ENCODE results near the gene ZC3H6.
A peak's percentile ranks its signal among the peaks of the same experiment; 100 is the strongest.

Gene ZC3H6

DNA sequence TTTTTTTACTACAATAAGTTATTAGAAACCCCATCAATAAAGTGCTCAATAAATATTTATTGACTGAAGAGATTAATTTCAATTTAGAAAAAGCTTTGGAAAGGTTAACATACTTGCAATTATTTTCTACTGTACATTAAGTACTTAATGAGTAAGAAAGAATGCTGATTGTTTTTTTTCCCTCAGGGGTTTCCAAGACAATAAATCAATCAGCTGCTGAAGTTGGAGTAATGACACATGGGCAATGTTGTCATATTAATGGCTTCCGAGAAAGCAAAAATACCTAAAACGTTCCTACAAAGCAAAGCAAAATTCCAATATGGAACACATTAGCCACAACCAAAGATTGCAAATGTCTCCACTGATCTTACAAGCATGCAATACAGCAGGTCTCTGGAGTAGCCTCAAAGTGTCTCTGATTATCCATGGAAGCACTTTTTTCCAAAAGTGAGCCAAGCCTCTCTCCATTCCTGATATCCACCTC lies 66.7 kb downstream of the ZC3H6 start (continued):
- TF ChIP-seq ZNF335 (tag by site-specific recombination; conservative IDR thresholded peaks at IDR 0.05), result no peak
- TF ChIP-seq, protein P1, sequence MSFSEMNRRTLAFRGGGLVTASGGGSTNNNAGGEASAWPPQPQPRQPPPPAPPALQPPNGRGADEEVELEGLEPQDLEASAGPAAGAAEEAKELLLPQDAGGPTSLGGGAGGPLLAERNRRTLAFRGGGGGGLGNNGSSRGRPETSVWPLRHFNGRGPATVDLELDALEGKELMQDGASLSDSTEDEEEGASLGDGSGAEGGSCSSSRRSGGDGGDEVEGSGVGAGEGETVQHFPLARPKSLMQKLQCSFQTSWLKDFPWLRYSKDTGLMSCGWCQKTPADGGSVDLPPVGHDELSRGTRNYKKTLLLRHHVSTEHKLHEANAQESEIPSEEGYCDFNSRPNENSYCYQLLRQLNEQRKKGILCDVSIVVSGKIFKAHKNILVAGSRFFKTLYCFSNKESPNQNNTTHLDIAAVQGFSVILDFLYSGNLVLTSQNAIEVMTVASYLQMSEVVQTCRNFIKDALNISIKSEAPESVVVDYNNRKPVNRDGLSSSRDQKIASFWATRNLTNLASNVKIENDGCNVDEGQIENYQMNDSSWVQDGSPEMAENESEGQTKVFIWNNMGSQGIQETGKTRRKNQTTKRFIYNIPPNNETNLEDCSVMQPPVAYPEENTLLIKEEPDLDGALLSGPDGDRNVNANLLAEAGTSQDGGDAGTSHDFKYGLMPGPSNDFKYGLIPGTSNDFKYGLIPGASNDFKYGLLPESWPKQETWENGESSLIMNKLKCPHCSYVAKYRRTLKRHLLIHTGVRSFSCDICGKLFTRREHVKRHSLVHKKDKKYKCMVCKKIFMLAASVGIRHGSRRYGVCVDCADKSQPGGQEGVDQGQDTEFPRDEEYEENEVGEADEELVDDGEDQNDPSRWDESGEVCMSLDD (tag by site-specific recombination; IDR thresholded peaks at IDR 0.05), result no peak
- TF ChIP-seq ZNF404 (tag by site-specific recombination; IDR thresholded peaks at IDR 0.05), result no peak
- no peak for TF ChIP-seq ZNF530 (tag by site-specific recombination; IDR thresholded peaks at IDR 0.05; ENCODE audit: low read depth)
- no peak for TF ChIP-seq PRDM6 (tag by site-specific recombination; IDR thresholded peaks at IDR 0.05)

GRCh38 chr2:112343827-112344585 lies 68.6 kb downstream of the ZC3H6 start:
- H3K4me1 ChIP-seq (ENCODE audit: control insufficient read depth, insufficient read depth, low read length), result no peaks in the 10 kb centered on the region
- H3K27ac ChIP-seq (ENCODE audit: extremely low read depth, low read depth, low read length), result no peak overlapping the region
- H3K4me3 ChIP-seq (ENCODE audit: low read depth, low read length), result no peak overlapping the region
- ChIA-PET POLR2A (no interaction called here), CTCF (no interaction called here)
- TF ChIP-seq ZNF629 (tag by site-specific recombination; IDR thresholded peaks at IDR 0.05) (peak; percentile 57), ZNF664 (tag by site-specific recombination; IDR thresholded peaks at IDR 0.05) (peak; percentile 90), ZBTB20 (tag by site-specific recombination; IDR thresholded peaks at IDR 0.05) (peak; percentile 18; the same call in 1 of the 2 replicates), ZNF560 (tag by site-specific recombination; IDR thresholded peaks at IDR 0.05; ENCODE audit: borderline replicate concordance) (no peak)
- H3K36me3 ChIP-seq (ENCODE audit: control insufficient read depth in 2 of 2, insufficient read depth in 1 of 2, low read length in 2 of 2), result no peaks in the 10 kb centered on the region
- H3K9me3 ChIP-seq (ENCODE audit: control insufficient read depth, insufficient read depth, low read depth, low read length), result no peaks in the 10 kb centered on the region

GRCh38 chr2:112345030-112346027 lies 69.9 kb downstream of the ZC3H6 start:
- ChIA-PET POLR2A (no interaction called here), CTCF (no interaction called here)
- TF ChIP-seq TSHZ1 (tag by site-specific recombination; IDR thresholded peaks at IDR 0.05; ENCODE audit: borderline replicate concordance) (no peak), KLF8 (tag by site-specific recombination; IDR thresholded peaks at IDR 0.05) (no peak), ZNF529 (tag by site-specific recombination; IDR thresholded peaks at IDR 0.05; ENCODE audit: insufficient replicate concordance) (no peak), OVOL3 (tag by site-specific recombination; IDR thresholded peaks at IDR 0.05) (no peak), BCL11A (tag by site-specific recombination; IDR thresholded peaks at IDR 0.05; ENCODE audit: low read depth) (no peak), KLF7 (tag by site-specific recombination; IDR thresholded peaks at IDR 0.05; ENCODE audit: borderline replicate concordance) (no peak), ZXDB (tag by site-specific recombination; IDR thresholded peaks at IDR 0.05) (no peak), MEIS1 (CRISPR knock-in tag; IDR thresholded peaks at IDR 0.05; ENCODE audit: borderline replicate concordance) (no peak), ZNF350 (tag by site-specific recombination; IDR thresholded peaks at IDR 0.05) (no peak), SP7 (tag by site-specific recombination; IDR thresholded peaks at IDR 0.05) (no peak)
- no peaks in the 10 kb centered on the region for H3K36me3 ChIP-seq (ENCODE audit: control insufficient read depth in 2 of 2, insufficient read depth in 1 of 2, low read length in 2 of 2)
- H3K9me3 ChIP-seq (ENCODE audit: control insufficient read depth, insufficient read depth, low read depth, low read length), result no peaks in the 10 kb centered on the region
- H3K27ac ChIP-seq (ENCODE audit: extremely low read depth, low read depth, low read length), result no peak overlapping the region
- H3K4me1 ChIP-seq (ENCODE audit: control insufficient read depth, insufficient read depth, low read length), result no peaks in the 10 kb centered on the region
- no peak overlapping the region for H3K4me3 ChIP-seq (ENCODE audit: low read depth, low read length)

All from HEK293 (cell line).